NCI-H187 treated with DMSO at 0.1 percent for 48 hours (cell line): ENCODE data around the gene FBXL19.

Experiments used
- DNase-seq: peaks from one replicate; lab custom pipeline; 2025; lab: John Stamatoyannopoulos, UW

Gene FBXL19

GRCh38 chr16:30986129-30986991 lies 63.0 kb downstream of the FBXL19 start:
- no peak for DNase-seq

GRCh38 chr16:30987581-30988190 lies 64.3 kb downstream of the FBXL19 start:
- DNase-seq = no peak

DNA sequence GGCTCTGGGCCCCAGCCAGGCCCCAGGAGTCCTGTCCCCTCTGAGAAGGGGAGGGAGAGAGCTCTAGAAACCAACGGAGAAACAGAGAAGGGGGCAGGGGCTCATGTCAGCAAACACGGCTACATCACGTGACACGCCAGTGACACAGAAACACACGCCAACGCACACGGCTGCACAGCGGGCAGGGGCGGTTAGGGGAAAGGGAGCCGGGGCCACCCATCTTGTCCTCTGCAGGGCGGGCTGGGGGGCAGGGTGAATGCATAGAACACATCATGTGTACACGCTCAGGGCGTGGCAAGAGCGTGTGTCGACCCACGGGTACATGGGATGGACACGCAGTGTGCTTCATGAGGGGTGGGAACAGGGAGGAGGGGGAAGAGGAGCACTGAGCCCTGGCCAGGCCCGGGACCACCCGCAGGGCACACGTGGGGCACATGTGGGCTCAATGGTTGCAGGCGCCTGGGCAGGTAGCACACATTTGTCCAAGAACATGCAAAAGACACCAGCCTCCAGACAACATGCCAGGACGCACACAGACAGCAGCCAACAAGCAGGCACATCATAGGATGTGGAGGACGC lies 66.2 kb downstream of the FBXL19 start:
- DNase-seq = no peak

DNA sequence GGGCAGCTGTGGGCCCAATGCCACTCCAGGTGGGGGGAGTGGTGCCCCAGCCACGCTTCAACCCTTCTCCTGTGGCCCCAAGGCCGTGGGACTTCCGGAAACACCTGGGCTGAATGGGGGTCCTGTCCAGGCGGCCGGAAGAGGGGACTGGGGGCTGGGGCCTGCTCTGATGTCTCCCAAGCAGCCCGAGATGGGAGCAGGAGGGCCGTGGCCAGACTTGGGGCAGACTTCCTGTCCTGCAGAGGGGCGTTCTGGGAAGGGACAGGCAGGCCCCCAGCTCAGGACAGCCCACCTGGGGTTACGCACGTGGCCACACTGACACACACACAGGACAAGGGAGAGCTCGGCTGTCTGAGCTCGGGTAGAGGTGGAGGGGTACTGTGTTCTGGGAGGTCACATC lies 66.7 kb downstream of the FBXL19 start:
- no peak for DNase-seq

GRCh38 chr16:30991052-30991451 lies 67.7 kb downstream of the FBXL19 start:
- no peak for DNase-seq

- no peak for DNase-seq
Observed at GRCh38 chr16:30992276-30992780, 69.0 kb downstream of the FBXL19 start.

DNA sequence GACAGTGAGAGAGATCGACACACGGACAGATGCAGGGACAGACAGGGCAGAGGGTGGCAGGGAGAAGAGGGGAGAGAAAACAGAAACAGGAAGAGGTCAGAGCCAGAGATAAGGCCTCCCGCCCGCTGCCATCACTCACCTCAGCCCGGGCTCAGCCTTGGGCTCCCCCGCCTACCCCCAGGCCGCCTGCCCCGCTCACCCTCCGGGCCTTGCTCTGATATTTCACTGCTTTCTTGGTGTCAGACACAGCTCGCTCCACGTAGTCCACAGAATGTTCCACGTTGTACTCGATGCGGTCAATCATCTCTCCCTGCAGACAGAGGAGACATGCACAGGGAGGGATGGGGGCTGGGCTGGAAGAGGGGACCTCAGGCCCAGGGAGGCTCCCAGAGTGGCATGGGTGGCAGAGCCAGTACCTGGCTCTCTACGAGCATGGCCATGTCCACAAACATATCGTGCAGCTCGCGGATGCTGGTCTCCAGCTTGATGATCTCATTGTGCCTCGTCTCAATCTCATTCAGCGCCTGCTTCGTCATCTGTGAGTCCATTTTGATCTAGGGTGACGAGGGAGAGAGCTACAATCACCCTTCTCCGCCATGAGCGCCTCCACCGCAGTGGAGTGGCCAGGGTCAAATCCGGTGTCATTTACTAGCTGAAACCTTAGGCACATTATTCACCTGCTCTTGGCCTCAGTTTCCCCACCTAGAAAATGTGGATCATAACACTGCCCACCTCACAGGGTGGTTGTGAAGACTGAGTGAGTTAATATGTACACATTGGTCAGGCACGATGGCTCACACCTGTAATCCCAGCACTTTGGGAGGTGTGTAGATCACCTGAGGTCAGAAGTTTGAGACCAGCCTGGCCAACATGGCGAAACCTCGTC lies 69.8 kb downstream of the FBXL19 start:
- no peak for DNase-seq

DNA sequence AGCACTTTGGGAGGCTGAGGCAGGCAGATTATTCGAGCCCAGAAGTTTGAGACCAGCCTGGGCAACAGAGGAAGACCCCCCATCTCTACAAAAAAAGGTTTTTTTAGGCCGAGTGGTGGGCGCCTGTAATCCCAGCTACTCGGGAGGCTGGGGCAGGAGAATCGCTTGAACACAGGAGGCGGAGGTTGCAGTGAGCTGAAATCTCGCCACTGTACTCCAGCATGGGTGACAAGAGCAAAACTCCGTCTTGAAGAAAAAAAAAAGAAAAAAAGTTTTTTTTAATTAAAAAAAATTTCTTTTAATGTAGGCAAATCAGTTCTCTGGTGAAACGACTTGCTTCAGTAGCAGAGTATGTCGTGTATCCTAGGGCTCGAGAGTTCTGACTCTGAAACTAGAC lies 72.6 kb downstream of the FBXL19 start:
- no peak for DNase-seq

- DNase-seq = no peak
Observed at GRCh38 chr16:30996324-30996984, 73.1 kb downstream of the FBXL19 start.

- DNase-seq = no peak
Observed at GRCh38 chr16:30996985-30997724, 73.8 kb downstream of the FBXL19 start.

DNA sequence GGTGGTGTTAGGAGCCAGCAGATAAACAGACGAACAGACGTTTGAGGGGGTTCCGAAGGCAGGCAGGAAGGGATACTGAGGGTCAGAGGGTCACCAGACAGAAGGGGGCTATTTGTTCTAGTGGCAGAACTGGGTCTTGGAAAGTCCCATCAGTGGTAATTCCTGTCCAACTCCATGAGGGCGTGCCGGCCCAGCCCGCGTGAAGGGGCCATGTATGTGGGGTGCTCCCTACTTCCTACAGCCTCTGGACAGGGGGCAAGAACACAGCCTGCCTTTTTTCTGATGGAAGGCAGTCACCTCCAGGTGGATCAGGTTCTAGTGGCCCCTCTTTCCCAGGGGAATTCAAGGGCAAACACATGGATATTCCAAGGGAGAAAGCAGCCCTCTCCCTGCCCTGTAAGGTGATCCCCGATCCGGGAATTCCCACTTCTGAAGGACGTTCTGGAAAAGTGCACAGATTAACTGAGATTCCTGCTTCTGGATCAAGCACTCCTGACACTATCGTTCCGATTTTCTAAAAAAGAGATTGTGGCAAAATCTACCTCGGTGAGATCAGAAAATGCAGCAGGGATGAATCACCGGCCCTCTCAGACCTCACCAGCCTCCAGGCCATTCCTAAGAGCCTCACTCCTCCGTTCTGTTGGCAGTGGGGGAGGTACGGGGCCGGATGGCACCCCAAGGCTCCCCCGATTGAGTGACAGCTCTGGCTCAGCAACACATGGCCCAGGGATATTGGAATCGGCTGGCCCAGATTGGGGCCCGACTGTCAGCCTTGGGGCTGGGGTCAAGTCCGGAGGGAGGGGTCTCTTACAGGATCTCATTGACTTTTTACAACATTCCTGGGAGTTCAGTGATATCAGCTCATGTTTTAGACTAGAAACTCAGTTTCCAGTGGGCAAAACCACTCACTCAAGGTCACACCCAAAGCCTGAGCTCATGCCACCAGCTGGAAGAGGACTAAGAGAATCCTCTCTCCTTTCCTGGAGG lies 74.6 kb downstream of the FBXL19 start:
- no peak for DNase-seq
